ENCODE measurements around the gene MAMDC2.

DNA sequence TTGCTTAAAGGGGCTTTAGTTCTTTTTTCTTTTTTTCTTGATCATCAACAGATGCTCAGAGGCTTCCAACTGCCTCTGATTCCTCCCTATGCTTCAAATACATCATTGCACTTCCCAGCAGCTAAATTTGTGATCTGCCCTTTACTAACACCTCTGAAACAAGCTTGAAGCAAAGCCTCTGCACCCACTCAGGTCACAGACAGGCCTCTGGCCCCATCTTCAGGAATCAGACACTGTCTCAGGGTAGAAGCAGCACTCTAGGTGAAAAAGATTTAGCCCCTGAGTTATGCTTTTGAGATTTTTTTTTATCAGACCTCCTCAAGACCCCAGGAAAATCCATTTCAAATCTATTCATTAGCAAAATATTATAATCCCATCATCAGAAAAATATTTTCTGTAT lies 91.5 kb downstream of the MAMDC2 start:
- TF ChIP-seq, protein P1, sequence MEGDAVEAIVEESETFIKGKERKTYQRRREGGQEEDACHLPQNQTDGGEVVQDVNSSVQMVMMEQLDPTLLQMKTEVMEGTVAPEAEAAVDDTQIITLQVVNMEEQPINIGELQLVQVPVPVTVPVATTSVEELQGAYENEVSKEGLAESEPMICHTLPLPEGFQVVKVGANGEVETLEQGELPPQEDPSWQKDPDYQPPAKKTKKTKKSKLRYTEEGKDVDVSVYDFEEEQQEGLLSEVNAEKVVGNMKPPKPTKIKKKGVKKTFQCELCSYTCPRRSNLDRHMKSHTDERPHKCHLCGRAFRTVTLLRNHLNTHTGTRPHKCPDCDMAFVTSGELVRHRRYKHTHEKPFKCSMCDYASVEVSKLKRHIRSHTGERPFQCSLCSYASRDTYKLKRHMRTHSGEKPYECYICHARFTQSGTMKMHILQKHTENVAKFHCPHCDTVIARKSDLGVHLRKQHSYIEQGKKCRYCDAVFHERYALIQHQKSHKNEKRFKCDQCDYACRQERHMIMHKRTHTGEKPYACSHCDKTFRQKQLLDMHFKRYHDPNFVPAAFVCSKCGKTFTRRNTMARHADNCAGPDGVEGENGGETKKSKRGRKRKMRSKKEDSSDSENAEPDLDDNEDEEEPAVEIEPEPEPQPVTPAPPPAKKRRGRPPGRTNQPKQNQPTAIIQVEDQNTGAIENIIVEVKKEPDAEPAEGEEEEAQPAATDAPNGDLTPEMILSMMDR (IDR thresholded peaks at IDR 0.05), result no peak
- no peak for TF ChIP-seq EZH2 (IDR thresholded peaks at IDR 0.05; ENCODE audit: borderline replicate concordance, insufficient read depth, low read depth, low read length, poor library complexity, severe bottlenecking)

Data from B cell (primary cell).